Colon (tissue), 2 donors: Measurements from ENCODE around the gene ZHX3.

Experiments
- FAIRE-seq: peaks from 2 replicates; lab custom pipeline; 2012; peaks lifted over from hg19 to GRCh38; lab: Jason Lieb, UNC
- donor health status: control.
- donor health status: control.

Gene ZHX3

DNA sequence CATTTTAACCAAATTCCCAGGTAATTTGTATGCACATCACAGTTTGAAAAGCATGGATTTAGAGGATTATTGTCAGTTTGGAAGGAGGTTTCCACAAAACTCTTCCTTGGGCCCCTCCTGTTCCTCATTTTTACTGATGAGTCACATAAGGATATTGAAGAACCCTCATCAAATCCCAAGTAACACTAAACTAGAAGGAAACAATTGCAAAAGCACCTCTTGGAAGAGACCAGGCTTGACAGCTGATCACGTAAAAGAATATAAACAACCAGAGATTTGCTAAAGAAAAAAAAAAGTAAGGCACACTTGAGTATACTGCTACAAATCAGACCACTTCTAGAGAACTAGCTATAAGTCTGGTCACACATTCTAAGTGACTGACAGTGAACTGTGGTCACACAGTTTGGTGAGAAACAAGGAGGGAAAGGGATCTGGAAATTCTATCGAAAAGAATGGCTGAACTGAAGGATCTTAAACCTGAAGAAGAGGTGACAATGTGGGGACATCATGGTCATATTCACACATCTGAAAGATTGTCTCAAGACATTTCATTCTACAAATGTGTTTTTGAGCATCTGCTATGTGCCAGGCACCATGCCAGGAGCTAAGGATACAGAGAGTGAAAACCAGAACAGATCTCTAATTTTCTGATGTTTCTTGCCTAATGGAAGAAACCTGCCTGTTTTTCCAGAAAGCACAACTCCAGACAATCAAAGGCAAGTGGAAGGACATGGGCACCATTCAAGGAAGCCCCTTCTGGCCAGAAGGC lies 24.1 kb downstream of the ZHX3 start:
- FAIRE-seq: no peak

DNA sequence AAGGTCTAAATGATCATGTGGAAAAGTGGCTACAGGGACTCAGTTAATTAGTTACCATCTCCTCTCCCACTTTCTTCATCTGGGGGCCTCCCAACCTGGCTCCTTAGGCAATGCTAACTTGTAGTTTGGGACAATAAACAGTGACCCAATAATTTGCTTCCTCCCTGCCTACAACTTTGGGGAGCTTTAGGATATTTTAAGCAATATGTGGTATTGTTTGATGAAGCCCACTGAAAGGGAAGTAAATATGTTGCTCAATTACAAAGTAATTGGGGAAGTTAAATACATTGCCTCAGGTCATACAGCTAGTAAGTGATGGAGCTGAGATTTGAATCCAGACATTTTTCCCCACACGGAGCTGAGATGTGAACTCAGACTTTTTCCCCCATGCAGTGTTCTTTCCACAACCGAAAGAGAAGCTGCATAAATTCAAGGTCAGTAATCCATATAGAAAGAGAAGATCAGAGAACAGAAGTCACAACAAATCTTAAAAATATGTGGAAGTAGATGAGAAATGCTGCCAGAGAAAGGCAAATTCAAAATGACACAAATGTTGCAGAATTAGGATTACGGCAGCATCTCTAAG lies 26.6 kb downstream of the ZHX3 start:
- FAIRE-seq: no peak

DNA sequence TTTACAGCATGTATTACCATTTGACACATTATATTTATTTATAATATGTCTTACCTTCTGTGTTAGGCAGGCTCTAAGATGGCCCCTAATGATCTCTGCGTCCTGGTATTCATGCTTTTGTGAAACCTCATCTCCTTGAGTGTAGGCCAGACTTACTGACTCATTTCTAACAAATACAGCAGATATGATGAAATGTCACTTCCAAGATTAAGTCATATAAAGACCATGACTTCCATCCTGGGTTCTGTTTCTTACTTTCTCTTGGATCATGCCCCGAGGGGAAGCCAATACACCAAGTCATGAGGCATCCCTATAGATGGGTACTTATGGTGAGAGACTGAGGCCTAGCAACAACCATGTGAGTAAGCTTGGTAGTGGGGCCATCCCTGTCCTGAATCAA lies 30.2 kb downstream of the ZHX3 start:
- no peak for FAIRE-seq

DNA sequence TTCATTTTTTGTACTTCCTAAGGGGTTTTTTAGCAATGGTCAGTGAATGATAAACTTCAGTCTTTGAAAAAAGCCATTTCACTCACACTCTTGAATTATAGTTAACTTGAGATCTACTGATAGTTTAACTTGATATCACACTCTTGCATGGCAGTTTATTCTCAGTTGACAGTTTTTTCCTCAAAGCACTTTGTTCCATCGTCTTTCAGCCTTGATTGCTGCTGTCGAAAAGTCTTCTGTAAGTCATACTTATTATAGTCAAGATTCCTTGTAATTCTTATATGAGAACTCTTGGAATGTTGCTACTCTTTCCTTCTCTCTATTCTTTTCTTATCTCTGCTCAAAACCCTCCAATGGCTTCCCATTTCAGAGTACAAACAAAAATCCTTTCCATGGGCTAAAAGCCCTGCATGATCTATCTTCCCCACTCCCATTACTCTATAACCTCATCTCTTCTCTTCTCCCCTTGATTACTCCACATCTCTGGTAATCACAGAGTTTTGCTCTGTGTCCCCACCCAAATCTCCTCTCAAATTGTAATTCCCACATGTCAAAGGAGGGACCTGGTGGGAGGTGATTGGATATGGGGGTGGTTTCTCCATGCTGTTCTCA lies 31.2 kb downstream of the ZHX3 start:
- FAIRE-seq: no peak

DNA sequence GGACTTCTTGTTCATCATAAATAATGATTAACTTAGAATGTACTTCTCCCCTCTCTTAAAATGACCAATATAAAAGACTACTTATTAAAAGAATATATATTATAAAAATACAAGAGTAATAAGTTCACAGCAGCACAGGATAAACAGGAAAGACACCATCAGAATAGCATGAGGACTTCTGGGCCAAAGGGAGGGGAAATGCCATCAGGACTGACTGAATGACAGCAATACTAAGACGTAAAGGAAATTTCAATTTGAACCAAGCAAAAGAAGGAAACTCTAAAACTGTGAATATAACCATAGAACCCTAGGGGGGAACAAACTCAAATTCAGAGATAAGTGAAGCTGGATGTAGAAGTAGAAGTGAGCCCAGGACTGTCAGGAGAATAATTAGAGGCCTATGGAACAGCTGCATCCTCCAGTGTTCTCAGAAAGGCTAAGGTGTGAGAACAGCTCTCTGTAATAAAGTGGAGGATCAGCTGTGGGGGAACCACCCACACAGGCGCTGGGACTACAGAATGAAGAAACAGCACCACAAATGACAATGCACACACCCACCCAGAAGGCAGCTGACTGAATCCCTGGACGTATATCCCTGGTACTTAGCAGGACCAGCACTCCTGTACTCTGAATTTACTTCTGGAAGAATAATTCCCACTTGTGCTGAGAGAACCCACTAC lies 37.8 kb downstream of the ZHX3 start:
- FAIRE-seq: no peak

DNA sequence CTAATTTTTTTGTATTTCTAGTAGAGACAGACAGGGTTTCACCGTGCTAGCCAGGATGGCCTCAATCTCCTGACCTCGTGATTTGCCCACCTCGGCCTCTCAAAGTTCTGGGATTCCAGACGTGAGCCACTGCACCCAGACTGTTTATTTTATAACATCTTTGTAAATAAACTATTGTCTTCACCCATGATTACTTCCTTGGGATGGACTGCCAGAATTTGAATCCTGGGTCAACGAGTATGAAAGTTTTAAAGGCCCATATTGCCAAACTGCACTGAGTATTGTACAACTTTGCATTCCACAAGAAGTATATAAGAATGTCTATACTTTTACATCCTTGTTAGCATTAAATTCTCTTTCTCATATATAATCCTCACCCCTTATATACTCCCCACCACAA lies 38.6 kb downstream of the ZHX3 start:
- FAIRE-seq: no peak

DNA sequence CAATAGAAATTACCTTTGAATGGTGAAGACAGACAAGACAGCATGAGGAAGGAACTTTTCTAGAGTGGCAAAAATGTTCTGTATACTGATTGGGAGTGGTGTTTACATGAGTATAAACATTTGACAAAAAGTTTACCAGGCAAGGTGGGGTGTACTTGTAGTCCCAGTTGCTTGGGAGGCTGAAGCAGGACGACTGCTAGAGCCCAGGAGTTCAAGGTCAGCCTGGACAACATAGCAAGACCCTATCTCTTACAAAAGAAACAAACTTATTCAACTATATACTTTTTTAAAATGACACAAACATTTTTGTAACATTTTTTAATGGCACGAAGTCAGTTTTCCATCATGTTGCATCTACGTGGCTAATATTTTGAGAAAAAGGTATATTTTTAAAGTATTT lies 40.5 kb downstream of the ZHX3 start:
- no peak for FAIRE-seq

DNA sequence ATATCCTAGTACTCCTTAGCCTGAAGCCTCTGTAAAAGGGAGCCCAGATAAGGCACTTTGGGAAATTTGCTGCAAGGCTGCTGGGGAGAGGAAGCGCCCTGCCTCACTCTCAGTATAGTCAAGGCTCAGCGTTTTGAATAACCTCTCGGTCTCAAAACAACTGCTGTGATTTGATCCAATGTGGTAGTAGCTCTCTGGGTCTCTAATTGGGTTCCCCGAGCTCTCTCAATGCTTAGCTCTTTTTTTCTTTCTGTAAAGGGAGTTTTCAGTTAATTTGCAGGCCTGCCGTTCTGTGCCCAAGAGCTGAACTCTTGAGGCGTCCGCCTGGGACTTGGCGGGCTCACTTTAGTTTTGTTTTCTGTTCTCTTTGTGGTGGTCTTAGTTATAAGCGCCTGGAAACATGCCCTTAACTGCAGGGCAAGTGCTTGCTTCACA lies 41.2 kb downstream of the ZHX3 start:
- FAIRE-seq: no peak

DNA sequence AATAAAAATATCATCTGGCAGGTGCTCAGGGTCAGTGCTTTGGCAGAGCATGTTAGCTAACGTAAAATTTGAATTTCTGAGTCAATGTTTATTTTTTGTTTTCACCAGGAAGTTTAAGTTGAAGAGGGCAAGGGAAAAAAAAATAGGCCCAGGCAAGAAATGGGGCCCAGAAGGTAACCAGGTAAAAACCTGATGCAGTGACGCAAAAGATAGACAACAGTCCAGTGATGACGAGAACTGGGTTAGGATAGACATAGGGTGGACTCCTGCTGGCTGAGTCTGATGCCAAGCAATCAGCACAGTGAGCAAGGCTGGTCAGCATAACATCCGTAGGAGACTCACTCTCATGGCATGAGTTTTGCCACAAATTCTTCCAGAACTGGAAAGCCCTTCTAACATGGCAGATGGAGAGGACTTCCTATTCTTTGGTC lies 42.2 kb downstream of the ZHX3 start:
- FAIRE-seq: no peak

DNA sequence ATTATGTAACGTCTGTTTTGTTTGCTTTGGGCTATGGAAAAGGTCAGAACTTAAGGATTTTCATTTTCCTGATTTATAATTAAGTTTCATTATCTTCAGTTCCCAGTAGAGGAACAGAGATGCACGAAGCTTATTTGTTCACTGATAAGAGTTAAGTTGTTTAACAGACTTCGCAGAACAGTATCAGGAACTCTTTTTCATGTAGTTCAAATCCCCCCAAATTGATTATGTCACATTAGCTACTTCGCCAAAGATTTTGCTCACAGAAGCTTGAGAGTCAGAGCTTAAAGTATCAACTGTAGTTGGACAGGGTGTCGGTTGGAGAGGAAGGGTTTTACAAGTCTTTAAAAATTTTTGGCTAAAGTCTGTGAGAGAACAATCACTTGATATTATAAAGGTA lies 43.4 kb downstream of the ZHX3 start:
- no peak for FAIRE-seq

DNA sequence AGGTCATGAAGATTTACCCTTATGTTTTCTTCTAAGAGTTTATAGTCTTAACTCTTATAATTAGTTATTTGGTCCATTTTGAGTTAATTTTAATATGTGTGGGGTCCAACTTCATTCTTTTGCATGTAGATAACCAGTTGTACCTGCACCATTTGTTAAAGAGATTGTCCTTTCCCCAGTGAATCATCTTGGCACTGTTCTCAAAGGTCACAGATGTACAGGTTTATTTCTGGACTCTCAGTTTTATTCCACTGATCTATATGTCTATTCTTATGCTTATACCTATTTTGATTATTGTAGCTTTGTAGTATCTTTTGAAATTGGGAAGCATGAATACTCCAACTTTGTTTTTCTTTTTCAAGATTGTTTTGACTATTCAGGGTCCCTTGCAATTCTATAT lies 44.1 kb downstream of the ZHX3 start:
- FAIRE-seq: no peak

DNA sequence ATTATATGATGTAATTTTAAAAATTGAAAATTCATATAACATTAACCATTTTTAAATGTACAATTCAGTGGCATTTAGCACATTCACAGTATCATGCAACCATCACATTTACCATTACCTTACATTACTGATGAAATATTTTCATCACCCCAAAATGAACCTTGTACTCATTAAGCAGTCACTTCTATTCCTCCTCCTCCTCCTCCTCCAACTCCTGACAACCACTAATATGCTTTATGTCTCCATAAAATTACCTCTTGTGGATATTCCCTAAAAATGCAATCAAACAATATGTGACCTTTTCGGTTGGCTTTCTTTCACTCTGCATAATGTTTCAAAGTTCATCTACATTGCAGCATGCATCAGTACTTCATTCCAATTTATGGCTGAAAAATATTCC lies 45.2 kb downstream of the ZHX3 start:
- FAIRE-seq: no peak

DNA sequence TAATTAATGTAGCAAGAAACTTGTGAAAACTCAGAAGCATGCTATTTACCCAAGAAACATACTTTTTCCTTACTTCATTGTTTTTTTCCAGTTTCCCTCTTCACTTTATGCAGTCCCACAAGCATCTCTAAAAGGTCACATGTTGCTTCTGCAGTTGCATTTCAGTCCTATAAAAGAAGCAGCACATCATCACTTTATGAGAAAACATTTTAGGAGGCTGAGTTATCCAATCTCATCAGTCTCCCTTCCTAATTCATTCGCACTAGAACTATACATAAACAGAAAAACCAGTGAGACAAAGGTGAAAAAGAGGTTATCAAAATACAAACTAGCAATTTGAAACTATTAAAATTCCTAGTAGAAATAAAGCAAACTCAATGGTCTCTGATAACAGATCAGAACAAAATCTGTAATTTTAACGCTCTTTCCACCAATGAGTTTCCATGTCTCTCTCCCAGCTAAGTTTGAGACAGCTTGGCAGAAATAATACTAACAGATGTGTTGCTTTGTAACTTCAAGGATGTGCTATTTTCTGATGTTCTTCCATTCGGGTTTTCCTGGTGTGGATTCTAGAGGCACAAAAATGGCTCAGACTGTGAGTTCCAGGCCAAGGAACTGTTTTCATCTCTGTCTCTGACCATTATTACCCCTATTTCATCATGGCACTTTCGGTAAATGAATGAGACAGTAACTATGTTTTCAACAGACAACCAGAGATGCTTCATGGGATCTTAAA lies 48.4 kb downstream of the ZHX3 start:
- no peak for FAIRE-seq

DNA sequence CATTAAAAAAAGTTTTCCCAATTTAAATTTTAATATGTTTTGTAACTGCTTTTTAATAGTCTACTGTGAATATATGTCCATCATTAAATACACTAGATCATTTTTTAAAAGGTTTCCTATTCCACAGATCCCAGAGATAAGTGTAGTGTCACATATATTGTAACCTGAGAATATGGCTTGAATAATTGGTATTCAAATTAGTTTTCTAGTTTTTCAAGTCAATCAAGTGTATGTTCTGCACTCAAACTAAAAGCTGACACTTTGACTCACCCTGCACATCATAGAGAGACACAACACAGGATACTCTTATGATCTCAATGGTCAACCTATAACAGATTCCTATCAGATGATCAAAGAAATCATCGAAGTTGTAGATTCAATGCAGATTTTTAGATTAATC lies 49.1 kb downstream of the ZHX3 start:
- no peak for FAIRE-seq

DNA sequence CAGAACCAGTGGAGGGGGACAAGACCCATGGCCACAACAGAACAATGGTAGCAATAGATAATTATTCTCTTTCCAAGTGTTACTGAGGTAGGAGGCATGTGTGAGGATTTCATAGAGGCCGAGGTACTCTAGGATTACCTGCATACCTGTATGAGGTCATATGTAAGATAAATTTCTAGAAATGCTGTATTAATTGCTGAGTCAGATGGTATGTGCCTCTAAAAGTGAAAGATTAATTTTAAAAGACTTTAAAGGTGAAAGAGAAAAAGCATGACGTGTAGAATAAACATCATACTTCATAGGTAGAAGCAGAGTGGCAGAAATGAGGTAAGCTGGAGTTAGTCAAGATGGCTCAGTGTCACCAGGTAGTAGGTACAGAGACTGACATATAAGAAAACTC lies 51.6 kb downstream of the ZHX3 start:
- FAIRE-seq: no peak

DNA sequence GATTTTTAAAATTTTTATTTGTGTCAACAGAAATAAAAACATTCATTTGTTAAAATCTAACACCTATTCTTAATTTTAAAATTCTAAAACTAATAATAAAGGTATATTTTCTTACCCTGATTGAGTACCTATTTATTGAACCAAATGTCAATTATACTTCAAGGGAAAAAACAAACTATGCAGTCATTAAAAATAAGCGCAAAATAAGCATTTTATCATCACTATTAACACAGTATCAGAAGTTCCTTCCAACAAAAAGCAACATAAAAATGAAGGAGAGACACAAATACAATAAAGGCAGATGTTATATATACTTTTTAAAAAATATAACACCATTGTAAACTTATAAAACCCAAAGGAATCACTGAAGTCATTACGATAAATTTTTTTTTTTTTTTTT lies 52.7 kb downstream of the ZHX3 start:
- peak; percentile 14 for FAIRE-seq

DNA sequence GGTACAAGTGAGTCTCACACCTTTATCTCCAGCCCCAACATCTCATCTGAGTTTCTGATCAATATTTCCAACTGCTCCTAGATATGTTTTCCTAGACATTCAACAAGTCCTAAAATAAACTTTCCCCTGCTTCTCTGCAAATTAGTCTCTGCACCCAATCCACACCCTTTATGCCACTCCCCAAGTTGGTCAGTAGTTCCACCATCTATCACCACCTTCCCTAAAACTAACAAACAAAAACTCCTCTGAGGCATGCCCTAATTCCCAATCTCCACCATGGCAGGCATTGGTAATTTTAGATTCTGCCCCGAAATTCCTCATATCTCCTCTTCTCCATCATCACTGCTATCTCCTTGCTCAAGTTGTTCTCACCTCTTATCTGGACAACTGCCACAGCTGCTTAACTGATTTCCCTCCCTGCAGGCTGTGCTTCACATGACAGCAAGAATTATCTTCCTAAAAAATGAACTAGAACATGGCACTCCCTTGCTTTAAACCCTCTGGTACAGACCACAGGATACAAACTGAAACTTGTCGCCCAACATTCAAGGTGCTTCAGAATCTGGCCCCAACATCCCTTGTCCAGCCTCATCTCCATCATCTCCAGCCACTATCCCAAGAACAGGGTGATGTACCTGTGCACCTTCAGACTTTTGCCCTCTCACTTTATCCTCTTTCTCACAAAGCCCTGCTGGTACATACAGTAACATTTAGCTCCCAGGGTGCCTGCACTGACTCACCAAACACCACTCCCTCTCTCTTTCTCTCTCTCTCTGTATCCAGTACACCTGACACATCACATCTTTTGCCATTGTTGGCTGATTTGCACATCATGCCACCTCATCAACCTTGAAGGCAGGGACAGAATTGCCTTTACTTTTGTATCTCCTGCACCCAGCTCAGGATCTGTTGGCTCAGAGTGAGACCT lies 55.5 kb downstream of the ZHX3 start:
- FAIRE-seq: no peak

DNA sequence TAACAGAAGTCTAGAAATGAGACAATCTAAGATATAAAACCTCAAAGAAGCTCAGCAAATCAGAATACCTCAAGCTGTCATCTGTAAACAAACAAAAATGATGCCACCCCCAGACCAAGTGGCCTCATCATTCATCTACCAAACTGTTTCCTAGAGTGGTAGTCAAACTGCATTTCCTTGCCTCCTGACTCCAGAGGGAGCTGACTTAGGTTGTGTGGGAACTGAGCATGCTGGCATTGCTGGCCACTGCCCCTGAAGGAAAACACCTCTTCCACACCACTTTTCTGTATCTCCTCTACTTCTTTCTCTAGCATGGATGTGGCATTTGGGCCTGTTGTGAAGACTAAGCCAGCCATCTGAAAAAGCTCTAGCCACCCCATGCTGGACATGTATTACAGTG lies 56.3 kb downstream of the ZHX3 start:
- FAIRE-seq: no peak

DNA sequence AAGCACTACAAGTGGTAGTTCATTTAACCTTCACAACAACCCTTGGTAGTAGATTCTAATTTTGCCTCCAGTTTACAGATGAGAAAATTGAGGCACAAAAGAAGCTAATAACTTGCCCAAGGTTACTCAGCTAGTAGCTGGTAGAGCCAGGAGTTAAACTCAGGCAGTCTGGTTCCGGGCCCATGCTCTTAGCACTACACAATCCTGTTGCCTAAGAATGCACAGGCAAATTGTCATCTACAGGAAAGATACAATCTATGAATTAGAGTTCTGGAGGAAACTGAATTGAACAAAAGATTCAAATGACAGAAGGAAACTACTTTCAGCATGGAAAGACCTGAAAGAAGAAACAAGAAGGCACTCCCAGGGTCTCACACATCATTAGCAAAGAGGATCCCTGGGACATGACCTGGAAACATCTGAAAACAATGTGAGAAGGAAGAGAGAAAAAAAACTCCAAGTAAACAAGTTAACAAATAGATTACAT lies 56.8 kb downstream of the ZHX3 start:
- FAIRE-seq: no peak

DNA sequence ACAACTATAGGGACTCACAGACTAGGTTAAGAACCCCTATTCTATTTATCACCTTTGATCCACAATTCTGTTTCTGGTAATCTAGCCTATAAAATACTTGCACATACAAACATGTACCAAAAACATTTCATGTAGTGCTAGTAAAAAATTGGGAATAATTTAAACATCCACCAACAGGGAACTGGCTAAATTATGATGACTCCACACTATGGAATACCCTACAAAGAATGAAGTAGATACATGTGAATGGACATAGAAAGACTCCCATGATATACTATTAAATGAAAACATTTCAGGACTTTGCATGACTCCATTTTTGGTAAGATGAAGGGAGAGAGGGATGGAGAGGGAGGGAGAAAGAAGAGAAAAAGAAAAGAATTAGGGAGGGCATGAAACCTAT lies 58.2 kb downstream of the ZHX3 start:
- FAIRE-seq: no peak

DNA sequence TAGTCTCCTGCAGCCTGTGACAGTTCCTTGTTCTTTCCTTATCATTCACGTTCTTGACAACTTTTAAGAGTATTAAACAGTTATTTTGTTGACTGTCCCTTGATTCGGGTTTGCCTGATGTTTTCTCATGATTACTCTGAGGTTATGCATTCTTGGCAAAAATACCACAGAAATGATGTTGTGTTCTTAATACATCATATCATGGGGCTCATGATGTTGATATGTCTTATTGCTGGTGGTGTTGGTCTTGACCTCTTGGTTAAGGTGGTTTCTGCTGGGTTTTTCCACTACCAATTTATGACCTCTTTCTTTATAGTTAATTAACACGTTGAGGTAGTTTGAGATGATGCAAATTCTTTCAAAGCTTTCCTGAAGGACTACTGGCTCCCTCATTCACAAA lies 59.1 kb downstream of the ZHX3 start:
- FAIRE-seq: no peak
